ENCODE results near the gene STRN.

DNA sequence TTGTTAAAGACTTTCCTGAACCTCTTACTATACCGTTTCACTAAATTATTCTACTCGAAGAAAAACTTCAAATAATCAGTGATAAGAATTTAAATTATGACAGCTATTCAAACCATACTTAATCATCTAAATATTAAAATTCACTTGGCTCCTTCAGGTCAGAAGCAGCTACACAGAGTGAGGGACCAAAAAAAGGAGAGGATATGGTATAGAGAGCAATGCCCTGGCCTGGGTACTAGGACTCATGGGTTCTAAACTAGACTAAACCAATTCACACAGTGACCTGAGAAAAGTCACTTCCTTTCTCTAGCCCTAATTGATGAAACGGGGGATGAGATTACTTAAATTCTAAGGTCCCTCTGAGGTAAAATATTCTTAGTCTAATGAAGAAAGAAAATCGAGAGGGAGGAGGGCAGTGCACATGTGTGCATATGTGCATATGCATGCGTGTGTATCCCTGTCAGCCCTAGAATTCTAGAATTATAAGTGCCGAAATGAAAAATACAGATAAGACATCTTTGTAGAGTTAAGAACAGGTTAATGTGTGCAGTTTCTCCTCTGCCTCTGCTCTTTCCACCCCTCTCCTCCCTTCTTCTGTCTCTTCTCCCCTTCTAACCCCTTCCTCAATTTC lies 11.2 kb downstream of the STRN start:
- TF ChIP-seq, protein P1, sequence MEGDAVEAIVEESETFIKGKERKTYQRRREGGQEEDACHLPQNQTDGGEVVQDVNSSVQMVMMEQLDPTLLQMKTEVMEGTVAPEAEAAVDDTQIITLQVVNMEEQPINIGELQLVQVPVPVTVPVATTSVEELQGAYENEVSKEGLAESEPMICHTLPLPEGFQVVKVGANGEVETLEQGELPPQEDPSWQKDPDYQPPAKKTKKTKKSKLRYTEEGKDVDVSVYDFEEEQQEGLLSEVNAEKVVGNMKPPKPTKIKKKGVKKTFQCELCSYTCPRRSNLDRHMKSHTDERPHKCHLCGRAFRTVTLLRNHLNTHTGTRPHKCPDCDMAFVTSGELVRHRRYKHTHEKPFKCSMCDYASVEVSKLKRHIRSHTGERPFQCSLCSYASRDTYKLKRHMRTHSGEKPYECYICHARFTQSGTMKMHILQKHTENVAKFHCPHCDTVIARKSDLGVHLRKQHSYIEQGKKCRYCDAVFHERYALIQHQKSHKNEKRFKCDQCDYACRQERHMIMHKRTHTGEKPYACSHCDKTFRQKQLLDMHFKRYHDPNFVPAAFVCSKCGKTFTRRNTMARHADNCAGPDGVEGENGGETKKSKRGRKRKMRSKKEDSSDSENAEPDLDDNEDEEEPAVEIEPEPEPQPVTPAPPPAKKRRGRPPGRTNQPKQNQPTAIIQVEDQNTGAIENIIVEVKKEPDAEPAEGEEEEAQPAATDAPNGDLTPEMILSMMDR (IDR thresholded peaks at IDR 0.05; ENCODE audit: insufficient read depth, low read length), result no peak
- TF ChIP-seq SPI1 (IDR thresholded peaks at IDR 0.05; ENCODE audit: borderline replicate concordance, low read depth) (no peak), POLR2AphosphoS5 (IDR thresholded peaks at IDR 0.05; ENCODE audit: low read depth) (no peak), GABPA (IDR thresholded peaks at IDR 0.05; ENCODE audit: low read depth) (no peak)
- TF ChIP-seq, protein P2, sequence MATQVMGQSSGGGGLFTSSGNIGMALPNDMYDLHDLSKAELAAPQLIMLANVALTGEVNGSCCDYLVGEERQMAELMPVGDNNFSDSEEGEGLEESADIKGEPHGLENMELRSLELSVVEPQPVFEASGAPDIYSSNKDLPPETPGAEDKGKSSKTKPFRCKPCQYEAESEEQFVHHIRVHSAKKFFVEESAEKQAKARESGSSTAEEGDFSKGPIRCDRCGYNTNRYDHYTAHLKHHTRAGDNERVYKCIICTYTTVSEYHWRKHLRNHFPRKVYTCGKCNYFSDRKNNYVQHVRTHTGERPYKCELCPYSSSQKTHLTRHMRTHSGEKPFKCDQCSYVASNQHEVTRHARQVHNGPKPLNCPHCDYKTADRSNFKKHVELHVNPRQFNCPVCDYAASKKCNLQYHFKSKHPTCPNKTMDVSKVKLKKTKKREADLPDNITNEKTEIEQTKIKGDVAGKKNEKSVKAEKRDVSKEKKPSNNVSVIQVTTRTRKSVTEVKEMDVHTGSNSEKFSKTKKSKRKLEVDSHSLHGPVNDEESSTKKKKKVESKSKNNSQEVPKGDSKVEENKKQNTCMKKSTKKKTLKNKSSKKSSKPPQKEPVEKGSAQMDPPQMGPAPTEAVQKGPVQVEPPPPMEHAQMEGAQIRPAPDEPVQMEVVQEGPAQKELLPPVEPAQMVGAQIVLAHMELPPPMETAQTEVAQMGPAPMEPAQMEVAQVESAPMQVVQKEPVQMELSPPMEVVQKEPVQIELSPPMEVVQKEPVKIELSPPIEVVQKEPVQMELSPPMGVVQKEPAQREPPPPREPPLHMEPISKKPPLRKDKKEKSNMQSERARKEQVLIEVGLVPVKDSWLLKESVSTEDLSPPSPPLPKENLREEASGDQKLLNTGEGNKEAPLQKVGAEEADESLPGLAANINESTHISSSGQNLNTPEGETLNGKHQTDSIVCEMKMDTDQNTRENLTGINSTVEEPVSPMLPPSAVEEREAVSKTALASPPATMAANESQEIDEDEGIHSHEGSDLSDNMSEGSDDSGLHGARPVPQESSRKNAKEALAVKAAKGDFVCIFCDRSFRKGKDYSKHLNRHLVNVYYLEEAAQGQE (IDR thresholded peaks at IDR 0.05; ENCODE audit: insufficient replicate concordance, low read depth), result no peak

Measured in HL-60 (cell line).